Femur (tissue), 1 donor: Measurements from ENCODE around the gene ZNF444.
"Not testable (repeated sequence)": the region's sequence is repeated elsewhere in the genome, so short reads cannot be mapped to it uniquely, and the experiment has no call there.

Experiments used
- DNase-seq: peaks from one replicate; pipeline ENCODE4 v3.0.0-alpha.2; 2017

ZNF444 gene

GRCh38 chr19:56140583-56141416 lies at the start of gene ZNF444:
ZNF444 (plus strand) TSS chr19:56141287; CDS start chr19:56146912, 5,625 bp downstream.
- peak; percentile 100 for DNase-seq

GRCh38 chr19:56091751-56092546 lies 49.1 kb upstream of the ZNF444 start:
- DNase-seq, result no peak

- no peak for DNase-seq
Observed at GRCh38 chr19:56092685-56093631, 48.1 kb upstream of the ZNF444 start.

GRCh38 chr19:56094449-56094848 lies 46.6 kb upstream of the ZNF444 start:
- DNase-seq, result no peak

- no peak for DNase-seq
Observed at GRCh38 chr19:56096665-56097064, 44.4 kb upstream of the ZNF444 start.

GRCh38 chr19:56097306-56097705 lies 43.8 kb upstream of the ZNF444 start:
- no peak for DNase-seq

- DNase-seq, result no peak
Observed at GRCh38 chr19:56097776-56098175, 43.3 kb upstream of the ZNF444 start.

- not testable (repeated sequence) for DNase-seq
Observed at GRCh38 chr19:56098237-56098636, 42.9 kb upstream of the ZNF444 start.

- DNase-seq, result no peak
Observed at GRCh38 chr19:56098731-56099568, 42.1 kb upstream of the ZNF444 start.

GRCh38 chr19:56099638-56100539 lies 41.2 kb upstream of the ZNF444 start:
- DNase-seq, result no peak

- no peak for DNase-seq
Observed at GRCh38 chr19:56101095-56101494, 40.0 kb upstream of the ZNF444 start.

GRCh38 chr19:56101746-56102535 lies 39.1 kb upstream of the ZNF444 start:
- DNase-seq, result no peak

GRCh38 chr19:56103027-56103614 lies 38.0 kb upstream of the ZNF444 start:
- DNase-seq, result no peak

GRCh38 chr19:56104423-56104822 lies 36.7 kb upstream of the ZNF444 start:
- DNase-seq, result no peak

- peak; percentile 72 for DNase-seq
Observed at GRCh38 chr19:56105090-56105701, 35.9 kb upstream of the ZNF444 start.

- DNase-seq, result not testable (repeated sequence)
Observed at GRCh38 chr19:56105831-56106396, 35.2 kb upstream of the ZNF444 start.

- no peak for DNase-seq
Observed at GRCh38 chr19:56106397-56106849, 34.7 kb upstream of the ZNF444 start.

GRCh38 chr19:56106993-56107392 lies 34.1 kb upstream of the ZNF444 start:
- no peak for DNase-seq
